HG03025 (cell line): ENCODE measurements around the gene FMN1.
"Not testable (repeated sequence)": the region's sequence is repeated elsewhere in the genome, so short reads cannot be mapped to it uniquely, and the experiment has no call there.

Experiments used
- ATAC-seq: cut with Tn5 transposase; IDR thresholded peaks from one replicate; pipeline ENCODE4 v1.9.1; 2021; ENCODE audit warnings: mild to moderate bottlenecking, moderate library complexity; ENCODE audit not compliant: unreplicated experiment, low FRiP score

Gene FMN1

DNA sequence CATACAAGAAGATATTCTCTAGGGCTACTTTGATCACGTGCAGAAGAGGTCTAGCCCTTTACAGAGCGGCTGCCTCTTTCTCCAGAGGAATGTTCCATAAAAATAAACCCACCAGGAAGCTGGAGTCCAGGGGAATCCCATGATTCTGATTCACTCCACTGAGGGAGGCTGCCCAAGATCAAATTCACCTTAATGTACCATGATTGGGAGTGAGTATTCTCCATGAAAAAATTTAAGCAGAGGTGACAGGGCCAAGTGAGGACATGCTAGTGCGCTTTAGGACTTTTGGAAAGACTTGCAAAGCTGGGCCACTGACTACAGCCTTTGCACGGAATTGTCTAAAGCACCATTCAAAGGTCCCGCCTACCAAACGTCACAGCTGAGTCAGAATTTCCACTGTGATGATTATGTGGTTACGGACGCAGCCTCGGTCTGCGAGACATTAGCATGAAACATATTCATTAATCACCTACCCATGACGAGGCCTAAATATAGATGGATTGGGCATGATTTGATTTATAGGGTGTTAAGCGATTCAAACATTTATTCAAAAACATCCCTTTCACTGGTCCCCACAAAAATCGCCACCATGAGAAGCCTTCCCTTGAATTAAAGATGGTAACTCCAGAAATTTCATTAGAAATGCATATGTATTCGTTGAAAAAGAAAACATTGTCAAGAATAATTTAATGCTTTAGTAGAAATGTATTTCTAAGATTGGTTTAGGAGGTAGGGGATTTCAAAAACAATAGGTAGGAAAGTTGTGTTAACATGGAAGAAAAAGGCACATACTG, 324.1 kb downstream of the FMN1 start:
- ATAC-seq: no peak

DNA sequence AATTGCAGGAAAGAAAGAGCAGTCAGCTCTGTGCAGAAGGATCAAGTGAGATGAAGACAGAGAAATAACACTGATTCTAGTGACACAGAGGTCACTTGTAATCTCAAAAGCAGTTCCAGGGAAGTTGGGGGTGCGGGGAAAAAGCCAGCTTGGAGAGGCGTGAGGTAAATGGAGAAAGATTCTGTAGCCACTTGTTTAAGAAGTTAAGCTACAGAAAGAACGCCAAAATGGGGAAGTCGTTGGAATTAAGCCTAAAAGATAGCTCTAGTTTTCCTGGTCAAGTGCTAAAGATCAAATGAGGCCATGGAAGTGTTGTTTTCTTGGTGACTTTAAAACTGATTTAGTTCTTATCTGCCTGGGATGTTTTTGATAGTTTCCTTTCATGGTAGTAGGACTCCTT, 324.7 kb downstream of the FMN1 start:
- ATAC-seq: no peak

DNA sequence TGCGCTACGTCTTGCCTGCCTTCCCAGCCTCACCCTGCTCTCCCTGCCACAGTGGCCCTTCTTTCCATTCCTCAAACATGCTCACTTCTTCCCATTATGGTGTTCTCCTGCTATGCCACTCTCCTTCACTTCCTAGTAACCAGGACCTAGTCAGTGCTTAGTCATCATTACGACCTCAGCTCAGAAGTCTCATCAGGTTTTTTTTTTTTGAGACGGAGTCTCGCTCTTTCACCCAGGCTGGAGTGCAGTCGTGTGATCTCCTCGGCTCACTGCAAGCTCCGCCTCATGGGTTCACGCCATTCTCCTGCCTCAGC, 327.2 kb downstream of the FMN1 start:
- no peak for ATAC-seq

DNA sequence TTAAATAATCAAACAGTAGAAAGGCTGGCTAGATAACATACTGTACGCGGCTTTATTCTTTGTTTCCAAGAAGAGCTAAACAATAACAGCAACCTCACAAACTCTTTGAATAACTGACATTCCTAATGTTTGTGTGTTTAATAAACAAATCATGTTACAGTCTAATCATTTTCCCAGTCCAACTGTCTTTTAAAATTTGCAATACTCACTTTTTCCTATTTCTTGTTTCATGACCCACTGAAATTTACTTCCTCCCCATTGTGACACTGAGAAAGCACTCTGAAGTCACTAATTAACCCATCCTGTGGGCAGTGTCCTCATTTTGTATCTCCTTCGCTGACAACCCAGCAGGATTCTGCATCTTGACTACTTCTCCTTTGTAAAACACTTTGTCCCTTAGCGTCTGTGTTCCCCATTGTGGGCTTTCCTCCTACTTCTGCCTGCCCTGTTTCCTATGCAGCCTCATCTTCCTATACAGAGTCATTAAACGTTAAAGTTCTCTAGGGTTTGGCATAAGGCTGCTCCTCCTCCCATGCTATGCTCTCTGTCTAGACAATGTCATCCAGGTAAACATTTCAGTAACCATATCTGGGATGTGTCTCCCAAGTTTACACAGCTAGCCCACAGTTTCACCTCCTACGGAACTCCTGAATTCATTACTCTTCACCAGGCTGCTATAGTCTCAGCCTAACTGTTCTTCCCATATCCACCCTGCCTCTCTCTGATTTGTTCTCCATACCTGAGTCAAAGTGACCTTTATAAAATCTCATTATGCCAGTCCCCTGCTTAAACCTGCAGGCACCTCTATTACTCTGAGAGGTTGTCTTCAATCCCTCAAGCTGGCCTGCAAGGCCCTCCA, 327.8 kb downstream of the FMN1 start:
- ATAC-seq: no peak

DNA sequence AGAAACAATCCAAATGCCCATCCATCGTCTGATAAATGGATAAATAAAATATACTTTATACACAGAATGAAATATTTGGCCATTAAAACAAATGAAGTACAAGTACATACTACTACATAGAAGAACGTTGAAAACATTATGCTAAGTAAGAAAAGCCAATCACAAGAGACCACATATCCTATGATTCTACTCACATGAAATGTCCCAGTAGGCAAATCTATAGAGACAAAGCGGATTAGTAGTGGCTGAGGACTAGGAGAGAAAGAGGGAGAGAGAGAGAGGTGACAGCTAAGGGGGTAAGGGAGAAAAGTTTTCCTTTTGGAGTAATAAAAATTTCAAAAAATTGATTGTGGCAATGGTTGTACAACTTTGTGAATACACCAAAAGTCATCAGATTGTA, 329.7 kb downstream of the FMN1 start:
- no peak for ATAC-seq

DNA sequence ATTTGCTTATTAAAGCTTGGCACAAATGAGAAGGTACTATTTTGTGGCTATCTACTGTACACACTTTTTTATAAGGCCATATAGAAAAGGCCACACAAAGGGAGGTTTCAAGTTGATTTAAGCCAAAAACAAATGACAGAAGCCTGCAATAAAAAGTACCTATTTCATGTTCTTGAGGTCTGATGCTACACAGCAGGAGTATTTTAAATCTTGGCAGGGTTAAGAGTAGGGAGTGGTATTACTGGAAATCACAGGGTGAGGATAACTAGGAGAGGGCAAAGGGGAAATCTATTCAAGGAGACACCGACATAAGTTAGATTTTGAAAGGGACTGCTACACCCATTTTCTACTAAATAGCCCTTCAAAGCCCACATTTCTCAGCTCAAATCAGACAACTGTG, 330.5 kb downstream of the FMN1 start:
- no peak for ATAC-seq

DNA sequence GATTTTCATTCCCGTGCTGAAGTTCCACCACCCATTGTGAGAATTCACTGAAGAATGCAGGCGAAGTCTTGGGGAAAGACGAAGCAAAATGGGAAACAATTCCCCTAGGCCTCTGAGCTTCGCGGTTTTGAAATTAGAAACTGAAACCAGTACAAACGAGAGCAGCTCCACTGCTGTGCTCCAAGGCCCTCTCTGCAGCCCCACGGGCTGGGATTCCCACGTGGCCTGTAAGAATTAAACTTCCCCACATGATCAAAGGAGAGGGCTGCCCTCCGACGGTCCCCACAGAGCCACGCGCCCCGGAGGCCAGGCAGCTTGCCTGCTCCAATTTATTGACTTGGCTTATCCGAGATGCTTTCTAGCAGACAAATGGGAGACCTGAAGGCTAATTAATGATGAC, 332.8 kb downstream of the FMN1 start:
- no peak for ATAC-seq

DNA sequence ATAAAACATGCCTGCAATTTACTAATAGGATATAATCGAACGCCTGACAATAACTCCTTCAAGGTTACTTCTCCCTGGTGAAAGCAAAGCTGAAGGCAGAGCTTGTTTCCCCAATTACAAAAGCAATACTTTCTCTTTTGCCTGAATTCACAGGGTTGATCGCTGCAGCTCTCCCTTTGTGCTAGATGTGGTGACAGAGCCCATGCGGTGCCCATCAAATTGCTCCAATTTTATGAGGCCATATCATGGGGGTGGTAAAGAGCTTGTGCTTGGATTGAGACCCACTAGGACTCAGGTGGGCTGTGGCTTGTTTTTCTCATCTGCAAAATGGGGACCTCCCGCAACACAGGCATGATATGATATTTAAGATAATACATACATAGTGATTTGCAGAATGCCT, 333.3 kb downstream of the FMN1 start:
- no peak for ATAC-seq

DNA sequence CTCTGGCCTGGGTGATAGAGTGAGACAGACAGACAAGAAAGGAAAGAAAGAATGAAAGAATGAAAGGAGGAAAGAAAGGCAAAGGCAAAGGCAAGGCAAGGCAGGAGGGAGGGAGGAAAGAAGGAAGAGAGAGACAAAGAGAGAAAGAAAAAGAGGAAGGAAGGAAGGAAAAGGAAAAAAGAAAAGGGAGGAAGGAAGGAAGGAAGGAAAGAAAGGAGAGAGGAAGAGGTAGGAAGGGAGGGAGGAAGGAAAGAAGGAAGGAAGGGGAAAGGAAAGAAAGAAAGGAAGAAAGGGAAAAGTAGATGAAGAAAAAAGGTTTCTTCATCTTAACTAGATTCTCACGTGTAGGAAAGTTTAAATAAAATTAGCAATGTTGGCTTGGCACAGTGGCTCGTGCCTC, 334.5 kb downstream of the FMN1 start:
- no peak for ATAC-seq

DNA sequence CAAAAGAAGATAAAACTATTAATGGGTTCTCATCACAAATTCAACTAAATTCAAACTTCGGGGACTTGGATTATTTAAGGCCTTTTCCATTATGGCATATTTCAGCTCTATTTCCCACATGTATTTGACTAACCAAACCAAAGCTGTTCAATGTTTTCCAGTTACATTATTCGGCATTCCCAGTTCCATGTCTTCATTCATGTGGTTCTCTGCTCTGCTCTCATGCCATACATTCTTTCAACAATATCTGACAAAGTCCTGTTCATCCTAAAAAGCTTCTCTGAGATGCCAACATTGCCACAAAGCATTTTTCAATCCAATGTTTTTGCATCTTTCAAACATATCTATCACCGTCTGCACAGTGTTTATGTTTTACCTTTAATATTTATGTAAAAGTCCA, 335.3 kb downstream of the FMN1 start:
- no peak for ATAC-seq

DNA sequence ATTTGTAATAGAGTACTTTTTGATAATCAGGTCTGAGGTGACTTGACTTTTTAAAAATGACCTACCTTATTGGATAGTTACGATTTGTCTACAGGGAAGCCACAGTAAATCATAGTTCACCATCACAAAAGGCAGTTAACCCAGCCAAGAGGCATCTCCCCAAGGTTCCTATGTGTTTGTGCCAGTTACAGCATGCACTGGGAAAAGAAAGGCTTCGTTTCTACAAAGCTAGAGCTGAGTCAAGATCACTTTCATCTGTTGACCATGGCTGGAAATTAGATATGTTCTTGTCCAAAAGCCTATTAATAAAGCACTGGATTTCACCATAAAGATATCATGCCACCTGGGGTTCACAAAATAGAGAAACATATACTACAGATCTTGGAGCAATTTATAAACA, 336.8 kb downstream of the FMN1 start:
- ATAC-seq: no peak

DNA sequence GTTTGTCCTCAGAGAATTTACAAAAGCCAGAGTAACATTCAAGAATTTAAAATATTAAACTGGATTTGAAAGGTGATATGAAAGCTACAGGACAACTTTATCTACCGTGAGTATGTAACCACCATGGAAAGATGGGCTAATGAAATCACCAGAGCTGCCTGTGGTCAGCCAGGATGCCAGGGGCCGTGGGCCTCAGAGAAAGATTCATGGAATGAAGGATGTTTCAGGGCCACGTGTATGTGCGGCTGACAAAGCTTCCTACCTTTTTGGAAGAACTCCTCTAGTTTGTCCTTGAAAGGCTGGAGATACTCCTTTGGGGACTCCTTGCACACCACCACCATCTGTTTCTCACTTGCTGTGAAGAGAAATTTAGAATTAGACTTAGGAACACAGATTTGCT, 337.8 kb downstream of the FMN1 start:
- ATAC-seq: no peak

DNA sequence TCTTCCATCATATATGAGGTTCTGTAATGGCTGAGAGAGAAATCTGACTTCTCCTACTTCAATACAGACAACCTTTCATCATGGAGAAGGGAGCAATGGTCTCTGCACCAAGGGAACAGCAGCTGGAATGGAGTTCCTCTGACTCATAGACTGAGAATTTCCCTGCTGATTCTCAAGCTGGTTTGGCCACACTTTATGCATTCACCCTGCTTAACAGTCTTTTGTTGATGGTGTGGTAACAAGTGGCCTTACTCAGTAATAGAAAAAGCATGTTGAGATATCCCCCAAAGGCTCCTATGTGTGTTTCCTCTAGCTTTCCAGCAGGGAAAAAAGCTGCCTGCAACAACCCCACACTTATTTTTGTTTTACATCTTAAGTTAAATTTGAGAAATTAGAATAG, 338.6 kb downstream of the FMN1 start:
- ATAC-seq: no peak

DNA sequence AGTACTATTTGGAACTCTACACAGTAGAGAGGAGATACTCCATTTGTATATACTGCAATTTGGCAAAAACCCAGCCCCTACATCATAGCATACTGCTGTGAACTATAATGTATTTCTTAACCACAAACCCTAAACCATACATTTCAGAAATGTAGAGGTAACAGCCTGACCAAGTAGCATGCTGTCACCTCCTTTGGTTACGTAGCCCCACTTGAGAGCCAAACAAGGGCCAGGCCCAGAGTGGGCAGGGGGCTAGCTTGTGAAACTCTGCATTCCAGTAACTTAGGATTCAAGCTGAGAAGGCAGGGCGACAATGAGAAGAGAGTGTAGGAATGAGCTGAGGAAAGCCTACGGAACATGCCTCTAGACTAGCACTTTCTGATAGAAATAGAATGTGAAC, 340.9 kb downstream of the FMN1 start:
- no peak for ATAC-seq

DNA sequence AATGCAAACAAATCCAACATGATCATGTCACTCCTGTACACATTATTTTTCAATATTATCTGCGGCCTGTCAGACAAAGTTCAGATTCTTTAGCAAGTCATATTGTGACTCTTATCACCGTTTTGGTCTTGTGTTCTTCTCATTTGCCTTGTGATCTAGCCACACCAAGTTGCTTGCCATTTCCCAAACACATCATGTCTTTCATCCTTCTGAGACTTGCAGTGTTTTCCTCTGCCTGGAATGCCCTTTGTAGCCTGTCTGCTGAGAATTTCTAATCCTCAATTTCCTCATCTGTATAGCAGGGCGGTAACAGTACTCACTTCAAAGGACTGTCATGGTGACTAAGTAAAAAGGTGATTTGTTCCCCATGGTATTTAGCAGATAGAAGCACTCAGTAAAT, 341.7 kb downstream of the FMN1 start:
- no peak for ATAC-seq

DNA sequence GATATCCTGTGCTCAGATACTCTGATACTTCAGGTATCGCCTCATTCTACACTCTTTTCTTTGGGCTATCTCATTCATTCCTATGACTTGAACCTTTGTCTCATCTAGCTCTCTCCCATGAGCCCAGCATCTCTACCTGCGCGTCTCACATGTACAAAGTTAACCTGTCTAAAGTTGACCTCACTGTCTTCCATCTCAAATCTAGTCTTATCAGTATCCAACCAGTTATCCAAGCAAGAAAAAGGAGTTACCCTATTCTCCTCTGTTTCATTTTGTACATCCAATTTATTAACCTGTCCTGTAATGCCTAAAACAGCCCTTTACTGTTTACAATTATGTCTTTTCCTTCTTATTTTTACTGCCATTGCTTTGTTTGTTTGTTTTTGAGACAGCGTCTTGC, 342.5 kb downstream of the FMN1 start:
- no peak for ATAC-seq

DNA sequence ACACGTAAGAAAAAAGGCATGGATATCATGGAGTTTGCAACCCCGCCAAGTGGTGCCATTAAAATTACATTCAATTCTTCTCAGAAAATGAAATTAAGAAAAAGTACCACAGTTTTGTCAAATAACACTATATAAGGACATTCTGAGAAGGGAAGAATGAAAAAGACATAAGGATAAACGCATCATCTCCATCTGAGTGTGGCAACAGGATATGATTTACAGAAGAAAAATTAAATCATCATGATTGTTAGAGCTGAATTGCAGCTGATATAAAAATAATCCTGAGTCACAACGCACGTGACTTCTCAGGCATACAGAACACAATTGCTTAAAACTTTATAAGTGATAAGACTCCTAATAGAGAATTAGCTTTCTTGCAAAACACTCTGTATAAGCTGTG, 342.9 kb downstream of the FMN1 start:
- no peak for ATAC-seq

DNA sequence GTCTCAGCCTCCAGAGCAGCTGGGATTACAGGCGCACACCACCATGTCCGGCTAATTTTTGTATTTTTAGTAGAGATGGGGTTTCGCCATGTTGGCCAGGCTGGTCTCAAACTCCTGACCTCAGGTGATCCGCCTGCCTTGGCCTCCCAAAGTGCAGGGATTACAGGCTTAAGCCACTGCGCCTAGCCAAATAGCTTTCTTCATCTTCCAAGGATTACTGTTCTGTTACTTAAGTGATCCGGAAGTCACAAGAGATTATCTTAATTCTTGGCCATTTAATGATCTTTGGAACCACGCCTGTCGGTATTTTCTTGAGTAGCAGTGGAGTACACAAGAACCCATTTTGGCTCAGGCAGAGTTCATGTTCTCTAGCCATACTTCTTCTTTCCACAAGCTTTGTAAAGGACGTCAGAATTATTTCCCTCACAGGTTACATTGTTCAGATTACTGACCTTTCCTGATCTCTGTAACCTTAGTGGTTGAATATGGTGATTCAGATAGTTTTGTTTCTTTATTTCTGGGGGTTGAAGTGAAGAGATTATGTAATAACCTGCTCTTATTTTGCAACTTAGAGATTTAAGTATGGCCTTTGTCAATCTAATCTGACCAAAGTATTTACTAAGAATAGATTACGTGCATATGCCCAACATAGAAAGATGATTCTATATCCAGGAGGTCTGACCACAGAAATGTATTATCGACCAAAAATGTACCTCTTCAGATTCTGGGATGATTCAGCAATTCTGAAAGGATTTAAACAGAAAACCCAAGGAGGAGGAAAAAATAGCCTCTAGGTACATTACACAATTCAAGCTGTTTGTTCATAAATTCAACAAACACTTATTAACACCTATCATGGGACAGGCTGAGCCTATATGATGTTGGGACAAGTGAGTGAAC, 344.5 kb downstream of the FMN1 start:
- ATAC-seq: no peak

DNA sequence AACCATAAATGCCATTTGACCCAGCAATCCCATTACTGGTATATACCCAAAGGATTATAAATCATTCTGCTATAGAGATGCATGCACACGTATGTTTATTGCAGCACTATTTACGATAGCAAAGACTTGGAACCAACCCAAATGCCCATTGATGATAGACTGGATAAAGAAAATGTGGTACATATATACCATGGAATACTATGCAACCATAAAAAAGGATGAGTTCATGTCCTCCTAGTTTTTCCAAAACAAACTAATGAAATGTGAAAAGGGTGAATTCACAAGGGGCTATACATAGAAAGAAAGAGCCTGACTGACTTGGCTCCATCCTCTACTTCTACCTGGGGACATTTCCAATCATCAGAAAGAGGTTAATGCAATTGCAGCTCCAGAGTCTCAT, 347.8 kb downstream of the FMN1 start:
- not testable (repeated sequence) for ATAC-seq

DNA sequence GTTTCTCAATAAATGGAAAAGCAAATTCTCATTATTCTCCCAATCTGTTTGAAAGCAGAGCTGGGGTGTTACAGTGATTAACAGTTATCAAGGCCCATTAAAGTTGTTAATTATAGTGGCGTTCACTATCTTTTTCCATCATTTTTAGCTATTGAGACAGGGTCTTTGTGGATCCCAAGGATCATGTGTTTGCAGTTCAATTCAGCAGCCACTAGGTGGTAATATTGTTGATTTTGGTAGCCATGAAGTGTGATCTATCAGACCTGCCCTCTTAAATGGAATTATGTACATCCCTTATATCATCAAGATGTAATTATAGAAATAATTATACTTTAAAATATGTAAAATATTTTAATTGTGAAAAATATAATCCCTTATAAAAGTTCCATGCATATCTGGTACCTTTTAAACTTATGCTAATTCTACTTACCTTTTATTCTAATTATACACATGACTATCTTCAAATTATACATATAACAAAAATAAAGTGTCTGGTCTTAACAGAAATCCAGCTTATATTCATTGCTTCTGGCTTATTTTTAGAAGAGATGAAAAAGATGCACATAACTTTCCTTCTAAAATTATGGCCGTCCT, 350.3 kb downstream of the FMN1 start:
- ATAC-seq: no peak
